ENCODE measurements around the gene PCSK6.

DNA sequence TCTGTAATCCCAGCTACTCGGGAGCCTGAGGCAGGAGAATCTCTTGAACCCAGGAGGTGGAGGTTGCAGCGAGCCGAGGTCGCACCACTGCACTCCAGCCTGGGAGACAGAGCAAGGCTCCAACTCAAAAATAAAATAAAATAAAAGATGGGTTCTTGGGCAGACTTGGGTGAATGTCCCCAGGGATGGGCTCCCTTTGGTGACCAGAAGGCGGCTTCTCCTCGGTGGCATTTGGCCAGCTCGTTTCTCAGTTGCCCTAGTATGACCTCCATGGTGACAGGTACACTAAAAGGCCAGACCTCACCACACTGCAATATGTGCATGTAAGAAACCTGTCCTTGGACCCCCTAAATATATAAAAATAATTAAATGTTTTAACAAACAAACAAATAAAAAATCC, 118.4 kb downstream of the PCSK6 start:
- TF ChIP-seq, protein P1, sequence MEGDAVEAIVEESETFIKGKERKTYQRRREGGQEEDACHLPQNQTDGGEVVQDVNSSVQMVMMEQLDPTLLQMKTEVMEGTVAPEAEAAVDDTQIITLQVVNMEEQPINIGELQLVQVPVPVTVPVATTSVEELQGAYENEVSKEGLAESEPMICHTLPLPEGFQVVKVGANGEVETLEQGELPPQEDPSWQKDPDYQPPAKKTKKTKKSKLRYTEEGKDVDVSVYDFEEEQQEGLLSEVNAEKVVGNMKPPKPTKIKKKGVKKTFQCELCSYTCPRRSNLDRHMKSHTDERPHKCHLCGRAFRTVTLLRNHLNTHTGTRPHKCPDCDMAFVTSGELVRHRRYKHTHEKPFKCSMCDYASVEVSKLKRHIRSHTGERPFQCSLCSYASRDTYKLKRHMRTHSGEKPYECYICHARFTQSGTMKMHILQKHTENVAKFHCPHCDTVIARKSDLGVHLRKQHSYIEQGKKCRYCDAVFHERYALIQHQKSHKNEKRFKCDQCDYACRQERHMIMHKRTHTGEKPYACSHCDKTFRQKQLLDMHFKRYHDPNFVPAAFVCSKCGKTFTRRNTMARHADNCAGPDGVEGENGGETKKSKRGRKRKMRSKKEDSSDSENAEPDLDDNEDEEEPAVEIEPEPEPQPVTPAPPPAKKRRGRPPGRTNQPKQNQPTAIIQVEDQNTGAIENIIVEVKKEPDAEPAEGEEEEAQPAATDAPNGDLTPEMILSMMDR (conservative IDR thresholded peaks at IDR 0.05; ENCODE audit: low read length) = no peak
- no peak for TF ChIP-seq EZH2phosphoT487 (IDR thresholded peaks at IDR 0.05; ENCODE audit: borderline replicate concordance)
